ENCODE measurements around the gene MID2. TPM values are rescaled to one million over a fixed set of nuclear protein-coding genes. Genes with fewer than 3 reads are reported as not detected.

MID2 gene
- polyA plus RNA-seq, 1 donor (not counting 4 experiments of a cell fraction or from before 2014, with no cell fraction given): 8.9 TPM

GRCh38 chrX:107777536-107777832 is 48.2 kb upstream of the MID2 start, which contains the start of gene NCBP2L:
Gene NCBP2L (plus strand): TSS chrX:107777733. CDS start chrX:107794221, 16,488 bp downstream.
- H3K4me3 ChIP-seq (ENCODE audit: control insufficient read depth in 2 of 3, extremely low read depth in 1 of 3, insufficient read depth in 2 of 3, low read depth in 1 of 3, low read length in 3 of 3): peak within 1 kb of the TSS in 2 of 3 experiments; percentile 43 to 47
- DNase-seq (ENCODE audit: low read depth, low spot score) (no peak), FAIRE-seq (no peak)
- H2AFZ ChIP-seq (ENCODE audit: control insufficient read depth, low read length): peak within 1 kb of the TSS; percentile 52
- H3K9me1 ChIP-seq (ENCODE audit: control insufficient read depth, extremely low read depth, insufficient read depth, low read length): no peaks in the 10 kb centered on the region
- no peaks in the 10 kb centered on the region for H3K36me3 ChIP-seq (ENCODE audit: control insufficient read depth in 2 of 2, extremely low read depth in 1 of 2, insufficient read depth in 2 of 2, low read length in 2 of 2)
- TF ChIP-seq CTCF (optimal IDR thresholded peaks at IDR 0.05 in 1 of 3, IDR thresholded peaks at IDR 0.05 in 1 of 3, conservative IDR thresholded peaks at IDR 0.05 in 1 of 3; ENCODE audit: extremely low read depth in 1 of 3, insufficient read depth in 2 of 3, low read length in 3 of 3) (no peak), EZH2 (IDR thresholded peaks at IDR 0.05; ENCODE audit: low read length) (no peak)
- no peaks in the 10 kb centered on the region for H3K9me3 ChIP-seq (ENCODE audit: control insufficient read depth, low read depth, low read length)
- H3K9ac ChIP-seq (ENCODE audit: control insufficient read depth, extremely low read depth, insufficient read depth, low read length): peak within 1 kb of the TSS; percentile 62
- no peaks in the 10 kb centered on the region for H3K79me2 ChIP-seq (ENCODE audit: control insufficient read depth, insufficient read depth, low read length)
- H3K4me1 ChIP-seq (ENCODE audit: control insufficient read depth, extremely low read depth, insufficient read depth, low read length): peaks cover 6% of the 10 kb centered on the region
- H3K27me3 ChIP-seq (ENCODE audit: control insufficient read depth, extremely low read depth, insufficient read depth, low read length): peaks cover 8% of the 10 kb centered on the region
- H4K20me1 ChIP-seq (ENCODE audit: control insufficient read depth, extremely low read depth, insufficient read depth, low read length): no peaks in the 10 kb centered on the region
- peak within 1 kb of the TSS; percentile 74 for H3K4me2 ChIP-seq (ENCODE audit: control insufficient read depth, extremely low read depth, insufficient read depth, low read depth, low read length)
- H3K27ac ChIP-seq (ENCODE audit: control insufficient read depth, insufficient read depth, low read length): no peak within 1 kb of the TSS
- dilution Hi-C loops (cut with MboI; ENCODE audit: extremely low pct_ligation_motif_present, low sequenced_read_pairs): no loop called here

- H3K9ac ChIP-seq (ENCODE audit: control insufficient read depth, extremely low read depth, insufficient read depth, low read length): no peak overlapping the region
- no peaks in the 10 kb centered on the region for H3K79me2 ChIP-seq (ENCODE audit: control insufficient read depth, insufficient read depth, low read length)
- no peaks in the 10 kb centered on the region for H3K36me3 ChIP-seq (ENCODE audit: control insufficient read depth in 2 of 2, extremely low read depth in 1 of 2, insufficient read depth in 2 of 2, low read length in 2 of 2)
- no peaks in the 10 kb centered on the region for H3K9me1 ChIP-seq (ENCODE audit: control insufficient read depth, extremely low read depth, insufficient read depth, low read length)
- no peak for DNase-seq (ENCODE audit: low read depth, low spot score)
- H4K20me1 ChIP-seq (ENCODE audit: control insufficient read depth, extremely low read depth, insufficient read depth, low read length): no peaks in the 10 kb centered on the region
- H3K4me2 ChIP-seq (ENCODE audit: control insufficient read depth, extremely low read depth, insufficient read depth, low read depth, low read length): no peak overlapping the region
- no peaks in the 10 kb centered on the region for H3K27me3 ChIP-seq (ENCODE audit: control insufficient read depth, extremely low read depth, insufficient read depth, low read length)
- dilution Hi-C loops (cut with MboI; ENCODE audit: extremely low pct_ligation_motif_present, low sequenced_read_pairs): no loop called here
- no peaks in the 10 kb centered on the region for H3K9me3 ChIP-seq (ENCODE audit: control insufficient read depth, low read depth, low read length)
- no peaks in the 10 kb centered on the region for H3K4me1 ChIP-seq (ENCODE audit: control insufficient read depth, extremely low read depth, insufficient read depth, low read length)
- no peak overlapping the region for H3K27ac ChIP-seq (ENCODE audit: control insufficient read depth, insufficient read depth, low read length)
- no peak overlapping the region for H3K4me3 ChIP-seq (ENCODE audit: control insufficient read depth in 2 of 3, extremely low read depth in 1 of 3, insufficient read depth in 2 of 3, low read depth in 1 of 3, low read length in 3 of 3)
- no peak for FAIRE-seq
- TF ChIP-seq CTCF (optimal IDR thresholded peaks at IDR 0.05 in 1 of 3, IDR thresholded peaks at IDR 0.05 in 1 of 3, conservative IDR thresholded peaks at IDR 0.05 in 1 of 3; ENCODE audit: extremely low read depth in 1 of 3, insufficient read depth in 2 of 3, low read length in 3 of 3) (no peak), EZH2 (IDR thresholded peaks at IDR 0.05; ENCODE audit: low read length) (no peak)
- H2AFZ ChIP-seq (ENCODE audit: control insufficient read depth, low read length): no peak overlapping the region
Observed at GRCh38 chrX:107780525-107780924, 45.1 kb upstream of the MID2 start.

All from keratinocyte (primary cell).